T47D (cell line): ENCODE measurements around the gene ZC4H2.
A peak's percentile ranks its signal among the peaks of the same experiment; 100 is the strongest.
"Not testable (repeated sequence)": the region's sequence is repeated elsewhere in the genome, so short reads cannot be mapped to it uniquely, and the experiment has no call there.

Experiments used
- DNase-seq, 2 experiments: peaks; one replicate each; pipeline versions ENCODE4 v3.0.0 to v3.0.0-alpha.2; 2011 to 2012; ENCODE audit warnings: low read depth in 1 of 2, low spot score in 1 of 2
- JUND ChIP-seq: IDR thresholded peaks from 2 replicates; pipeline ENCODE4 v1.6.1; 2012; ENCODE audit warnings: low read depth
- in situ Hi-C: cut with HindIII; loops from 2 replicates; pipeline ENCODE4 v1.10.0; 2016; ENCODE audit warnings: low sequenced_read_pairs, low pct_unique_long_range_greater_than_20kb

The ZC4H2 gene

DNA sequence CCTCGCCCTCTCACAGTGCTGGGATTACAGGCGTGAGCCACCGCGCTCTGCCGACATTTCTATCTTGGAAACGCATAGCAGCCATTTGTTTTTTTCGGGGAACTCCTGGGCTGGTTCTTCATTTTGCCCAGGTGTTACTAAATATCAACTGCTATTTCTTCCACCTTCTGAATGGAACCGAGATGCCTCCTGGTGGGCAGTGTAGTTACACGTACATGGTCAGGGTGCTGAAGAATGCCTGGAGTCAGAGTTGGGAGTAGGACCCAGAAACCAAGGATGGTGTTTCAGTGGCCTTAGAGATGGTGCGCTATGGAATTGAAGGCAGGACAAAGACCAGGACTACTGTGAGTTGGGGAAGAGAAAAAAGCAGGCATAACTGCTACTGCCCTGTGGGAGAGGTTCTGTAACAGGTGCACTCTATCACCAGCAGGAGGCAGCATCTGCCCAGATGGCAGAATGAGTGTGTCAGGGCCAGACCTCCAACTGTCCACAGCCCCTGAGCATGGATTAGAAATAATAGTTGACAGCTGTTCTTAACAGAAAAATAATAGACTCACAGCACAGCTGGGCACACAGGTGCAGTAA, 81.7 kb downstream of the ZC4H2 start:
- in situ Hi-C loops, result no loop called here
- TF ChIP-seq JUND, result no peak
- peak in 1 of 2 experiments; percentile 28 for DNase-seq

DNA sequence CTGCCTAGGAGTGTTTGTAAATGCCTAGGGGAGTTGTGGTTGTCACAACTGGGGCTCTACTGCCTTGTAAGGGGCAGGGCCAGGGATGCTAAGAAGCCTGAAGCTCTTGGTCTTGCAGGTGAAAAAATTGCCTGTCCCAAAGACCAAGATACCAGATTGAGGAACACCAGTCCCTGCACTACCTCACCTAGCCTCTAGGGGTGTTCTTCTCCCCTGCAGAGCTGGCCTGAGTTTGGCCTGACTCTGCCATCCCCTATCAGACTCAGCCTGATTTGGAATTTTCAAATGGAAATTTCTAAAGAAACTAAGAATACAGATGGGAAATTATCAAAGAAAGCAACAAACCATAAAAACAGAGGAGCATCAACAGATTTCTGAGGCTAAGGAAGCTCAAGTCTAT, 90.4 kb downstream of the ZC4H2 start:
- no peak for TF ChIP-seq JUND
- peak in 1 of 2 experiments; percentile 4 for DNase-seq
- in situ Hi-C loops, result no loop called here

DNA sequence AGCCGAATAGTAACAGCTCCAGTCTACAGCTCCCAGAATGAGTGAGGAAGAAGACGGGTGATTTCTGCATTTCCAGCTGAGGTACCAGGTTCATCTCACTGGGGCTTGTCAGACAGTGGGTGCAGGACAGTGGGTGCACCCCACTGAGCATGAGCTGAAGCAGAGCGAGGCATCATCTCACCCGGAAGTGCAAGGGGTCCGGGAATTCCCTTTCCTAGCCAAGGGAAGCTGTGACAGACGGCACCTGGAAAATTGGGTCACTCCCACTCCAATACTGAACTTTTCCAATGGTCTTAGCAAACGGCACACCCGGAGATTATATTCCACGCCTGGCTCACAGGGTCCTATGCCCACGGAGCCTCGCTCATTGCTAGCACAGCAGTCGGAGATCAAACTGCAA, 97.5 kb downstream of the ZC4H2 start:
- in situ Hi-C loops, result not testable (repeated sequence)

DNA sequence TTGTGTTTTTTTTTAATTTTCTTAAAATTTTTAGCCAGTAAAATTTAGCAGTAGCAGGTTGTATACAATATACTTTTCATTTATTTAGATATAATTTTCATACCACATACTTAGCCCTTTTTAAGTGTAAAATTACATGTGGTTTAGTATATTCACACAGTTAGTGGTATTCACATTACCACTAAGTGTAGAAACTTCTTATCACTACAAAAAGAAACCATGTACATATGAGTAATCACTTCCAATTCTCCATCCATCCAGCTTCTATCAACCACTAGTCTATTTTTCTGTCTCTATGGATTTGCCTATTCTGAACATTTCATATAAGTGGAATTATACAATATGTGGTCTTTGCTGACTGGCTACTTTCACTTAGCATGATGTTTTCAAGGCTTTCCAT, 109.0 kb downstream of the ZC4H2 start:
- in situ Hi-C loops, result no loop called here
- DNase-seq, result no peak
- TF ChIP-seq JUND, result no peak

More for the DNA sequence above, 97.5 kb downstream of the ZC4H2 start:
- not testable (repeated sequence) for DNase-seq
